HCT116 (cell line): Measurements from ENCODE around the gene SND1. TPM values are rescaled to one million over a fixed set of nuclear protein-coding genes. Genes with fewer than 3 reads are reported as not detected.

ENCODE experiments used
- ATAC-seq: fragments of 200-7000 bp; cut with Tn5 transposase; 2 replicates; pipeline ENCODE4 v1.9.1; 2020; ENCODE audit warnings: mild to moderate bottlenecking, moderate library complexity
- BruUV-seq: library from RNA; stranded (reverse); fragments of 400-500 nt; replicated peaks from 2 replicates; lab custom pipeline; 2021; lab: Mats Ljungman, UMichigan
- CTCF ChIA-PET: fragments of 300-600 bp; sonication (Branson Sonifier 250); formaldehyde crosslinking; loops from one replicate; lab custom pipeline; 2021; ENCODE audit warnings: antibody characterized with exemption; lab: Charles Lee
- POLR2A ChIA-PET: fragments of 300-600, 350-600 bp; sonication (Branson Sonifier 250); formaldehyde crosslinking; loops from one replicate; lab custom pipeline; 2021; ENCODE audit warnings: antibody characterized with exemption; lab: Charles Lee
- RAD21 ChIA-PET, 2 experiments: fragments of 300-600 bp; sonication (Branson Sonifier 250); formaldehyde crosslinking; loops; one replicate each; lab custom pipeline; 2023; ENCODE audit warnings: low total read pairs in 2 of 2; ENCODE audit not compliant: uncharacterized antibody in 2 of 2, unreplicated experiment in 2 of 2, low non-redundant PET in 1 of 2; lab: Charles Lee
- DNase-seq: peaks from one replicate; pipeline ENCODE4 v3.0.0-alpha.2; 2010; ENCODE audit warnings: low read depth, low spot score
- H2AFZ ChIP-seq: fragments of 200-600 bp; shearing (Covaris generic), sonication (generic); 2 replicates; pipeline ENCODE4 v1.6.1; 2017; ENCODE audit warnings: low read depth, mixed run types, mixed read lengths, antibody characterized with exemption, low read length; ENCODE audit not compliant: poor library complexity, severe bottlenecking
- H3K27ac ChIP-seq: 2 replicates; pipeline ENCODE4 v1.5.1; 2012; ENCODE audit warnings: low read depth, low read length
- H3K27me3 ChIP-seq: fragments of 200-600 bp; sonication (generic); 2 replicates; pipeline ENCODE4 v1.6.1; 2016; ENCODE audit warnings: mixed run types, low read length, mixed read lengths; ENCODE audit not compliant: insufficient read depth
- H3K36me3 ChIP-seq, 2 experiments: fragments of 200-500 bp in 1 of 2; fragments of 200-600 bp in 1 of 2; sonication (Bioruptor generic) in 1 of 2; sonication (generic) in 1 of 2; 2 replicates each; pipeline versions ENCODE4 v1.5.1 to v1.6.1; 2014 to 2016; ENCODE audit warnings: low read length in 2 of 2, inconsistent platforms in 1 of 2, mixed read lengths in 1 of 2, mixed run types in 1 of 2; ENCODE audit not compliant: insufficient read depth in 2 of 2, control insufficient read depth in 1 of 2
- H3K4me1 ChIP-seq, 2 experiments: fragments of 200-600 bp in 1 of 2; sonication (generic) in 1 of 2; 2 replicates each; pipeline versions ENCODE4 v1.5.1 to v1.6.1; 2012 to 2017; ENCODE audit warnings: low read length in 2 of 2, inconsistent platforms in 1 of 2, mild to moderate bottlenecking in 1 of 2, mixed read lengths in 1 of 2, mixed run types in 1 of 2, moderate library complexity in 1 of 2; ENCODE audit not compliant: insufficient read depth in 2 of 2, control insufficient read depth in 1 of 2
- H3K4me2 ChIP-seq: fragments of 200-600 bp; sonication (generic); 2 replicates; pipeline ENCODE4 v1.6.1; 2017; ENCODE audit warnings: mixed run types, low read length, mixed read lengths
- H3K4me3 ChIP-seq, 2 experiments: fragments of 200-600 bp in 1 of 2; sonication (generic) in 1 of 2; replicated peaks in 1 of 2; 2 replicates each; pipeline ENCODE4 v1.5.1; 2011 to 2016; ENCODE audit warnings: low read length in 2 of 2, control low read depth in 1 of 2, low read depth in 1 of 2, mild to moderate bottlenecking in 1 of 2, mixed read lengths in 1 of 2, mixed run types in 1 of 2
- H3K79me2 ChIP-seq: fragments of 200-600 bp; sonication (generic); 2 replicates; pipeline ENCODE4 v1.6.1; 2017; ENCODE audit warnings: mild to moderate bottlenecking, mixed run types, low read length, moderate library complexity, mixed read lengths; ENCODE audit not compliant: insufficient read depth
- H3K9ac ChIP-seq: fragments of 200-600 bp; sonication (generic); 2 replicates; pipeline ENCODE4 v1.6.1; 2016; ENCODE audit warnings: low read length, mixed read lengths
- H3K9me2 ChIP-seq: fragments of 200-600 bp; sonication (generic), shearing (Covaris generic); 2 replicates; pipeline ENCODE4 v1.6.1; 2017; ENCODE audit warnings: mixed run types, mild to moderate bottlenecking, moderate library complexity; ENCODE audit not compliant: insufficient read depth
- H3K9me3 ChIP-seq, 2 experiments: fragments of 200-500 bp in 1 of 2; fragments of 200-600 bp in 1 of 2; sonication (Bioruptor generic) in 1 of 2; sonication (generic) in 1 of 2; 2 replicates each; pipeline ENCODE4 v1.6.1; 2014 to 2017; ENCODE audit warnings: low read length in 2 of 2, mixed read lengths in 2 of 2, inconsistent platforms in 1 of 2, low read depth in 1 of 2, mild to moderate bottlenecking in 1 of 2, mixed run types in 1 of 2, moderate library complexity in 1 of 2; ENCODE audit not compliant: control insufficient read depth in 1 of 2, insufficient read depth in 1 of 2
- H4K20me1 ChIP-seq: fragments of 200-600 bp; sonication (generic), shearing (Covaris generic); 2 replicates; pipeline ENCODE4 v1.6.1; 2017; ENCODE audit warnings: mixed run types, mild to moderate bottlenecking, moderate library complexity; ENCODE audit not compliant: insufficient read depth
- CBX3 ChIP-seq: IDR thresholded peaks from 2 replicates; pipeline ENCODE4 v1.6.1; 2012; ENCODE audit warnings: low read depth
- CEBPB ChIP-seq: IDR thresholded peaks from 2 replicates; pipeline ENCODE4 v1.6.1; 2012; ENCODE audit warnings: low read depth
- EGR1 ChIP-seq: IDR thresholded peaks from 2 replicates; pipeline ENCODE4 v1.6.1; 2012; ENCODE audit warnings: low read depth
- EZH2 ChIP-seq: fragments of 200-600 bp; sonication (generic); IDR thresholded peaks from 2 replicates; pipeline ENCODE4 v1.6.1; 2017; ENCODE audit warnings: antibody characterized with exemption, mixed run types
- FOSL1 ChIP-seq: IDR thresholded peaks from 2 replicates; pipeline ENCODE4 v1.6.1; 2012; ENCODE audit warnings: low read depth
- JUND ChIP-seq: IDR thresholded peaks from 2 replicates; pipeline ENCODE4 v1.6.1; 2012
- SIN3A ChIP-seq: IDR thresholded peaks from 2 replicates; pipeline ENCODE4 v1.6.1; 2012; ENCODE audit warnings: low read depth
- SRF ChIP-seq: IDR thresholded peaks from 2 replicates; pipeline ENCODE4 v1.6.1; 2012; ENCODE audit warnings: low read depth
- TCF7L2 ChIP-seq: IDR thresholded peaks from 2 replicates; pipeline ENCODE4 v1.7.0; 2011; ENCODE audit warnings: borderline replicate concordance, inconsistent platforms; ENCODE audit not compliant: insufficient read depth, insufficient read length; ENCODE audit errors: extremely low read depth
- YY1 ChIP-seq: IDR thresholded peaks from 2 replicates; pipeline ENCODE4 v1.6.1; 2011; ENCODE audit warnings: low read length, low read depth, moderate library complexity, mild to moderate bottlenecking; ENCODE audit not compliant: insufficient replicate concordance; ENCODE audit errors: extremely low read depth
- ZFX ChIP-seq: fragments of 450-650 bp; IDR thresholded peaks from 2 replicates; pipeline ENCODE4 v1.6.1; 2017
- ZNF274 ChIP-seq: fragments of 200-500 bp; sonication (Bioruptor generic); IDR thresholded peaks from 2 replicates; pipeline ENCODE4 v1.6.1; 2014; ENCODE audit warnings: mild to moderate bottlenecking, low read depth, low read length, inconsistent platforms
- intact Hi-C: fragments of 100-400 bp; cut with micrococcal nuclease; formaldehyde crosslinking; loops from 2 replicates; pipeline ENCODE4 v1.10.0; 2022
- total RNA-seq: library from RNA; stranded (reverse); gene quantifications from one replicate; pipeline ENCODE4 v1.2.1, GENCODE V29; 2021; ENCODE audit not compliant: unreplicated experiment
- TF ChIP-seq, protein P1 (sequence below): IDR thresholded peaks from 2 replicates; pipeline ENCODE4 v1.6.1; 2012
- TF ChIP-seq, protein P2 (sequence below): IDR thresholded peaks from 2 replicates; pipeline ENCODE4 v1.6.1; 2011; ENCODE audit warnings: mild to moderate bottlenecking, low read length, moderate library complexity; ENCODE audit not compliant: insufficient replicate concordance; ENCODE audit errors: extremely low read depth
- TF ChIP-seq, protein P3 (sequence below): IDR thresholded peaks from 2 replicates; pipeline ENCODE4 v1.6.1; 2012; ENCODE audit warnings: low read depth

Gene SND1
- total RNA-seq, 1 experiment from 2014 or later = 169 TPM

DNA sequence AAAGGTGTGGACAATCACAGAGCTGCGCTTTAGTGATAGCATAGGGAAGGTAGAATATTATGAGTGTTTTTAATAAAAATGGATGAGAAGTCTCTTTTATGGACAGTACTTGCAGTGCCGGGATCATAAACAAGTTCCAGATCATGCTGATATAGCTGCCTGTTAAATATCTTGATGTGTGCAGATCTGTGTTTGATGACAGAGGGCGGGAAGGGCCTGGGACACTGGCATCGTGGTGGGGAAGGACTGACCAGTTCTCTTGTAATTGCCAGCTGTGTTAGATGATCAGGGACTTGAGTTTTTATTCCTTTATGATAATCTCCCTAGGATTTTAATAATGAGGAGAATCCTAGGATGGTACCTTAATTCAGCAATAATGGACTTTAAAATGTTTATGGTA is 14.6 kb downstream of the SND1 start:
- no TSS peak for BruUV-seq
- Histone ChIP-seq H3K9ac (no peak overlapping the region), H3K4me1 (peaks cover 2 to 24% of the 10 kb centered on the region in 2 experiments; a peak in 2 of 4 replicates), H3K36me3 (peaks cover 4 to 6% of the 10 kb centered on the region in 2 experiments; a peak in 3 of 4 replicates), H3K79me2 (peaks cover 100% of the 10 kb centered on the region), H4K20me1 (peaks cover 35% of the 10 kb centered on the region), H3K9me2 (no peaks in the 10 kb centered on the region), H3K27ac (no peak overlapping the region), H3K27me3 (no peaks in the 10 kb centered on the region), H3K4me3 (no peak overlapping the region), H3K4me2 (peak overlapping the region; percentile 36), H2AFZ (no peak overlapping the region), H3K9me3 (no peaks in the 10 kb centered on the region)
- ATAC-seq (peak; percentile 25; the same call in 1 of the 2 replicates), DNase-seq (no peak)
- RAD21 ChIA-PET = no interaction called here
- CTCF ChIA-PET = interaction anchor here (0.6 kb wide), 1 partner anchor 37 kb away, joined by 3 read pairs; no protein-coding TSS in a partner anchor
- intact Hi-C loops = no loop called here
- TF ChIP-seq YY1 = no peak
- TF ChIP-seq SRF = no peak
- no peak for TF ChIP-seq JUND
- no peak for TF ChIP-seq CEBPB
- no peak for TF ChIP-seq CBX3
- TF ChIP-seq EZH2 = no peak
- no peak for TF ChIP-seq SIN3A
- TF ChIP-seq FOSL1 = no peak
- TF ChIP-seq, protein P1, sequence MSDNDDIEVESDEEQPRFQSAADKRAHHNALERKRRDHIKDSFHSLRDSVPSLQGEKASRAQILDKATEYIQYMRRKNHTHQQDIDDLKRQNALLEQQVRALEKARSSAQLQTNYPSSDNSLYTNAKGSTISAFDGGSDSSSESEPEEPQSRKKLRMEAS = no peak
- TF ChIP-seq, protein P2, sequence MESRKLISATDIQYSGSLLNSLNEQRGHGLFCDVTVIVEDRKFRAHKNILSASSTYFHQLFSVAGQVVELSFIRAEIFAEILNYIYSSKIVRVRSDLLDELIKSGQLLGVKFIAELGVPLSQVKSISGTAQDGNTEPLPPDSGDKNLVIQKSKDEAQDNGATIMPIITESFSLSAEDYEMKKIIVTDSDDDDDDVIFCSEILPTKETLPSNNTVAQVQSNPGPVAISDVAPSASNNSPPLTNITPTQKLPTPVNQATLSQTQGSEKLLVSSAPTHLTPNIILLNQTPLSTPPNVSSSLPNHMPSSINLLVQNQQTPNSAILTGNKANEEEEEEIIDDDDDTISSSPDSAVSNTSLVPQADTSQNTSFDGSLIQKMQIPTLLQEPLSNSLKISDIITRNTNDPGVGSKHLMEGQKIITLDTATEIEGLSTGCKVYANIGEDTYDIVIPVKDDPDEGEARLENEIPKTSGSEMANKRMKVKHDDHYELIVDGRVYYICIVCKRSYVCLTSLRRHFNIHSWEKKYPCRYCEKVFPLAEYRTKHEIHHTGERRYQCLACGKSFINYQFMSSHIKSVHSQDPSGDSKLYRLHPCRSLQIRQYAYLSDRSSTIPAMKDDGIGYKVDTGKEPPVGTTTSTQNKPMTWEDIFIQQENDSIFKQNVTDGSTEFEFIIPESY = no peak
- no peak for TF ChIP-seq ZNF274
- TF ChIP-seq, protein P3, sequence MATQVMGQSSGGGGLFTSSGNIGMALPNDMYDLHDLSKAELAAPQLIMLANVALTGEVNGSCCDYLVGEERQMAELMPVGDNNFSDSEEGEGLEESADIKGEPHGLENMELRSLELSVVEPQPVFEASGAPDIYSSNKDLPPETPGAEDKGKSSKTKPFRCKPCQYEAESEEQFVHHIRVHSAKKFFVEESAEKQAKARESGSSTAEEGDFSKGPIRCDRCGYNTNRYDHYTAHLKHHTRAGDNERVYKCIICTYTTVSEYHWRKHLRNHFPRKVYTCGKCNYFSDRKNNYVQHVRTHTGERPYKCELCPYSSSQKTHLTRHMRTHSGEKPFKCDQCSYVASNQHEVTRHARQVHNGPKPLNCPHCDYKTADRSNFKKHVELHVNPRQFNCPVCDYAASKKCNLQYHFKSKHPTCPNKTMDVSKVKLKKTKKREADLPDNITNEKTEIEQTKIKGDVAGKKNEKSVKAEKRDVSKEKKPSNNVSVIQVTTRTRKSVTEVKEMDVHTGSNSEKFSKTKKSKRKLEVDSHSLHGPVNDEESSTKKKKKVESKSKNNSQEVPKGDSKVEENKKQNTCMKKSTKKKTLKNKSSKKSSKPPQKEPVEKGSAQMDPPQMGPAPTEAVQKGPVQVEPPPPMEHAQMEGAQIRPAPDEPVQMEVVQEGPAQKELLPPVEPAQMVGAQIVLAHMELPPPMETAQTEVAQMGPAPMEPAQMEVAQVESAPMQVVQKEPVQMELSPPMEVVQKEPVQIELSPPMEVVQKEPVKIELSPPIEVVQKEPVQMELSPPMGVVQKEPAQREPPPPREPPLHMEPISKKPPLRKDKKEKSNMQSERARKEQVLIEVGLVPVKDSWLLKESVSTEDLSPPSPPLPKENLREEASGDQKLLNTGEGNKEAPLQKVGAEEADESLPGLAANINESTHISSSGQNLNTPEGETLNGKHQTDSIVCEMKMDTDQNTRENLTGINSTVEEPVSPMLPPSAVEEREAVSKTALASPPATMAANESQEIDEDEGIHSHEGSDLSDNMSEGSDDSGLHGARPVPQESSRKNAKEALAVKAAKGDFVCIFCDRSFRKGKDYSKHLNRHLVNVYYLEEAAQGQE = no peak
- TF ChIP-seq ZFX = no peak
- TF ChIP-seq TCF7L2 = no peak
- TF ChIP-seq EGR1 = no peak
- POLR2A ChIA-PET = no interaction called here
